ENCODE results near the gene ADGRD1.

The ADGRD1 gene

GRCh38 chr12:131151558-131152345 is 198.0 kb downstream of the ADGRD1 start:
- Histone ChIP-seq H3K9me3 (ENCODE audit: control insufficient read depth, insufficient read depth, low read length) (no peaks in the 10 kb centered on the region), H3K27me3 (ENCODE audit: control insufficient read depth, insufficient read depth, low read length) (no peaks in the 10 kb centered on the region), H3K4me1 (ENCODE audit: control insufficient read depth, insufficient read depth, low read length) (no peaks in the 10 kb centered on the region), H3K9ac (ENCODE audit: low read depth, low read length) (no peak overlapping the region), H3K4me3 (ENCODE audit: low read depth, low read length) (no peak overlapping the region), H3K36me3 (ENCODE audit: control insufficient read depth, insufficient read depth, low read length) (no peaks in the 10 kb centered on the region)

- H3K27me3 ChIP-seq (ENCODE audit: control insufficient read depth, insufficient read depth, low read length), result no peaks in the 10 kb centered on the region
- no peaks in the 10 kb centered on the region for H3K4me1 ChIP-seq (ENCODE audit: control insufficient read depth, insufficient read depth, low read length)
- no peak overlapping the region for H3K9ac ChIP-seq (ENCODE audit: low read depth, low read length)
- H3K36me3 ChIP-seq (ENCODE audit: control insufficient read depth, insufficient read depth, low read length), result no peaks in the 10 kb centered on the region
- H3K9me3 ChIP-seq (ENCODE audit: control insufficient read depth, insufficient read depth, low read length), result no peaks in the 10 kb centered on the region
- no peak overlapping the region for H3K4me3 ChIP-seq (ENCODE audit: low read depth, low read length)
Measured at GRCh38 chr12:131152587-131152986, 198.9 kb downstream of the ADGRD1 start.

- no peak overlapping the region for H3K9ac ChIP-seq (ENCODE audit: low read depth, low read length)
- H3K36me3 ChIP-seq (ENCODE audit: control insufficient read depth, insufficient read depth, low read length), result no peaks in the 10 kb centered on the region
- H3K9me3 ChIP-seq (ENCODE audit: control insufficient read depth, insufficient read depth, low read length), result no peaks in the 10 kb centered on the region
- H3K4me3 ChIP-seq (ENCODE audit: low read depth, low read length), result no peak overlapping the region
- no peaks in the 10 kb centered on the region for H3K4me1 ChIP-seq (ENCODE audit: control insufficient read depth, insufficient read depth, low read length)
- no peaks in the 10 kb centered on the region for H3K27me3 ChIP-seq (ENCODE audit: control insufficient read depth, insufficient read depth, low read length)
Measured at GRCh38 chr12:131153016-131153415, 199.3 kb downstream of the ADGRD1 start.

GRCh38 chr12:131153956-131154355 is 200.2 kb downstream of the ADGRD1 start:
- H3K9me3 ChIP-seq (ENCODE audit: control insufficient read depth, insufficient read depth, low read length), result no peaks in the 10 kb centered on the region

GRCh38 chr12:131155131-131155530 is 201.4 kb downstream of the ADGRD1 start:
- Histone ChIP-seq H3K27me3 (ENCODE audit: control insufficient read depth, insufficient read depth, low read length) (no peaks in the 10 kb centered on the region), H3K36me3 (ENCODE audit: control insufficient read depth, insufficient read depth, low read length) (no peaks in the 10 kb centered on the region), H3K9ac (ENCODE audit: low read depth, low read length) (no peak overlapping the region), H3K9me3 (ENCODE audit: control insufficient read depth, insufficient read depth, low read length) (no peaks in the 10 kb centered on the region), H3K4me3 (ENCODE audit: low read depth, low read length) (no peak overlapping the region), H3K4me1 (ENCODE audit: control insufficient read depth, insufficient read depth, low read length) (no peaks in the 10 kb centered on the region)

More at GRCh38 chr12:131153956-131154355, 200.2 kb downstream of the ADGRD1 start:
- Histone ChIP-seq H3K9ac (ENCODE audit: low read depth, low read length) (no peak overlapping the region), H3K36me3 (ENCODE audit: control insufficient read depth, insufficient read depth, low read length) (no peaks in the 10 kb centered on the region), H3K4me1 (ENCODE audit: control insufficient read depth, insufficient read depth, low read length) (no peaks in the 10 kb centered on the region), H3K27me3 (ENCODE audit: control insufficient read depth, insufficient read depth, low read length) (no peaks in the 10 kb centered on the region), H3K4me3 (ENCODE audit: low read depth, low read length) (no peak overlapping the region)

GRCh38 chr12:131157743-131158142 is 204.0 kb downstream of the ADGRD1 start:
- no peak overlapping the region for H3K4me3 ChIP-seq (ENCODE audit: low read depth, low read length)
- H3K4me1 ChIP-seq (ENCODE audit: control insufficient read depth, insufficient read depth, low read length), result no peaks in the 10 kb centered on the region
- no peaks in the 10 kb centered on the region for H3K9me3 ChIP-seq (ENCODE audit: control insufficient read depth, insufficient read depth, low read length)
- H3K9ac ChIP-seq (ENCODE audit: low read depth, low read length), result no peak overlapping the region
- no peaks in the 10 kb centered on the region for H3K36me3 ChIP-seq (ENCODE audit: control insufficient read depth, insufficient read depth, low read length)
- no peaks in the 10 kb centered on the region for H3K27me3 ChIP-seq (ENCODE audit: control insufficient read depth, insufficient read depth, low read length)

GRCh38 chr12:131159660-131160059 is 206.0 kb downstream of the ADGRD1 start:
- Histone ChIP-seq H3K9ac (ENCODE audit: low read depth, low read length) (no peak overlapping the region), H3K9me3 (ENCODE audit: control insufficient read depth, insufficient read depth, low read length) (no peaks in the 10 kb centered on the region), H3K27me3 (ENCODE audit: control insufficient read depth, insufficient read depth, low read length) (no peaks in the 10 kb centered on the region), H3K4me3 (ENCODE audit: low read depth, low read length) (no peak overlapping the region), H3K36me3 (ENCODE audit: control insufficient read depth, insufficient read depth, low read length) (no peaks in the 10 kb centered on the region), H3K4me1 (ENCODE audit: control insufficient read depth, insufficient read depth, low read length) (no peaks in the 10 kb centered on the region)

- Histone ChIP-seq H3K4me1 (ENCODE audit: control insufficient read depth, insufficient read depth, low read length) (no peaks in the 10 kb centered on the region), H3K9me3 (ENCODE audit: control insufficient read depth, insufficient read depth, low read length) (no peaks in the 10 kb centered on the region), H3K9ac (ENCODE audit: low read depth, low read length) (no peak overlapping the region), H3K27me3 (ENCODE audit: control insufficient read depth, insufficient read depth, low read length) (no peaks in the 10 kb centered on the region), H3K4me3 (ENCODE audit: low read depth, low read length) (no peak overlapping the region), H3K36me3 (ENCODE audit: control insufficient read depth, insufficient read depth, low read length) (no peaks in the 10 kb centered on the region)
Measured at GRCh38 chr12:131162113-131162512, 208.4 kb downstream of the ADGRD1 start.

GRCh38 chr12:131163189-131163738 is 209.6 kb downstream of the ADGRD1 start:
- Histone ChIP-seq H3K36me3 (ENCODE audit: control insufficient read depth, insufficient read depth, low read length) (no peaks in the 10 kb centered on the region), H3K4me3 (ENCODE audit: low read depth, low read length) (no peak overlapping the region), H3K27me3 (ENCODE audit: control insufficient read depth, insufficient read depth, low read length) (no peaks in the 10 kb centered on the region), H3K9ac (ENCODE audit: low read depth, low read length) (no peak overlapping the region), H3K9me3 (ENCODE audit: control insufficient read depth, insufficient read depth, low read length) (no peaks in the 10 kb centered on the region), H3K4me1 (ENCODE audit: control insufficient read depth, insufficient read depth, low read length) (no peaks in the 10 kb centered on the region)

GRCh38 chr12:131164096-131164872 is 210.6 kb downstream of the ADGRD1 start:
- H3K4me1 ChIP-seq (ENCODE audit: control insufficient read depth, insufficient read depth, low read length), result no peaks in the 10 kb centered on the region
- no peak overlapping the region for H3K9ac ChIP-seq (ENCODE audit: low read depth, low read length)
- no peaks in the 10 kb centered on the region for H3K36me3 ChIP-seq (ENCODE audit: control insufficient read depth, insufficient read depth, low read length)
- H3K9me3 ChIP-seq (ENCODE audit: control insufficient read depth, insufficient read depth, low read length), result no peaks in the 10 kb centered on the region
- no peaks in the 10 kb centered on the region for H3K27me3 ChIP-seq (ENCODE audit: control insufficient read depth, insufficient read depth, low read length)
- H3K4me3 ChIP-seq (ENCODE audit: low read depth, low read length), result no peak overlapping the region

GRCh38 chr12:131166717-131167116 is 213.0 kb downstream of the ADGRD1 start:
- Histone ChIP-seq H3K27me3 (ENCODE audit: control insufficient read depth, insufficient read depth, low read length) (no peaks in the 10 kb centered on the region), H3K9me3 (ENCODE audit: control insufficient read depth, insufficient read depth, low read length) (no peaks in the 10 kb centered on the region), H3K4me1 (ENCODE audit: control insufficient read depth, insufficient read depth, low read length) (no peaks in the 10 kb centered on the region), H3K36me3 (ENCODE audit: control insufficient read depth, insufficient read depth, low read length) (no peaks in the 10 kb centered on the region), H3K9ac (ENCODE audit: low read depth, low read length) (no peak overlapping the region), H3K4me3 (ENCODE audit: low read depth, low read length) (no peak overlapping the region)

- H3K4me1 ChIP-seq (ENCODE audit: control insufficient read depth, insufficient read depth, low read length), result no peaks in the 10 kb centered on the region
- no peaks in the 10 kb centered on the region for H3K27me3 ChIP-seq (ENCODE audit: control insufficient read depth, insufficient read depth, low read length)
- H3K9ac ChIP-seq (ENCODE audit: low read depth, low read length), result no peak overlapping the region
- H3K4me3 ChIP-seq (ENCODE audit: low read depth, low read length), result no peak overlapping the region
- H3K36me3 ChIP-seq (ENCODE audit: control insufficient read depth, insufficient read depth, low read length), result no peaks in the 10 kb centered on the region
- no peaks in the 10 kb centered on the region for H3K9me3 ChIP-seq (ENCODE audit: control insufficient read depth, insufficient read depth, low read length)
Measured at GRCh38 chr12:131167334-131167733, 213.6 kb downstream of the ADGRD1 start.
